ENCODE results near the gene MS4A10. TPM values are rescaled to one million over a fixed set of nuclear protein-coding genes. Genes with fewer than 3 reads are reported as not detected.

MS4A10 gene
- total RNA-seq, 1 donor from 2014 or later, result not detected

DNA sequence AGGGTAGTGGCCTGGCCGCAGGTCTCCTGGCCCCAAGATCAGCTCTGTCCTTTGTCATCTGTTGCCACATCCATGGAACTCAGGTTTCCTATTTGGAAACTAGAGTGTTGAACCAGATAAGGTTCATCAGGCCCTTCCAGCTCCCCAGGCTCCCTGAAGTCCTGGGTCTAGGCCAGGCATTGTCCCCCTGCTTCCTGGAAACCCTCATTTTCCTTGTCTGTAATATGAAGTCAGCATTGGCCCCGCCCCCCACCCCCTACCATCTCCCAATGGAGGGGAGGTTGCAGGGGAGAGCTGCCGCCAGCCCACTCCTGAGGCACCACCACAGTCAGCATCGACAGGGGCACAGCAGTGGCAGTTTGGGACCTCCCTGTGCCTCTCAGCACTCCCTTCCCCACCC, 9.0 kb upstream of the MS4A10 start:
- peak; percentile 50 for DNase-seq (ENCODE audit: low spot score)
- H3K27me3 Mint-ChIP-seq (ENCODE audit: low read depth), result peaks cover 8% of the 10 kb centered on the region
- H3K27ac Mint-ChIP-seq (ENCODE audit: unreplicated experiment), result peak overlapping the region; percentile 84
- no peak for TF ChIP-seq CTCF (IDR thresholded peaks at IDR 0.05)
- peaks cover 36% of the 10 kb centered on the region for H3K4me1 Mint-ChIP-seq (ENCODE audit: low read depth)
- H3K36me3 Mint-ChIP-seq (ENCODE audit: low read depth), result no peaks in the 10 kb centered on the region
- H3K9me3 Mint-ChIP-seq (ENCODE audit: low read depth), result no peaks in the 10 kb centered on the region
- no peak overlapping the region for H3K4me3 Mint-ChIP-seq (ENCODE audit: unreplicated experiment)

DNA sequence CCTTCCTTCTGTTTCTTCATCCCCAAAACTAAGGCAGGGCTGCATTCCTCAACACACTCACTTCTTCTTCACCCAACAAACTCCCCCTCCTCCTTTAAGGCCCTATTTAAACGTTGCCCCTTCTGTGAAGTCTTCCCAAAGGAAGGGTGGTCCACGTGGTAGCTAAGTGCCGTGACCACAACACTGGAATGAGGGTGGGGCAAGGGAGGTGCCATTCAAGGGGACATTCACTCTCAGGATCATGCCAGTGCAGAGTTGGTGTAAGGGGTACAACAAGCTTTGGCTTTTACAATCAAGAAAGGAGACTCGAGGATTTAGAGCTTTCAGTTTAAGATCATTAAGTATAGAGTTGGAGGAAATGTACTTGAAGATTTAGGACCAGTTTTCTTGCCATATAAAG, 8.0 kb upstream of the MS4A10 start:
- DNase-seq (ENCODE audit: low spot score), result peak; percentile 10
- peaks cover 33% of the 10 kb centered on the region for H3K4me1 Mint-ChIP-seq (ENCODE audit: low read depth)
- no peaks in the 10 kb centered on the region for H3K9me3 Mint-ChIP-seq (ENCODE audit: low read depth)
- H3K36me3 Mint-ChIP-seq (ENCODE audit: low read depth), result no peaks in the 10 kb centered on the region
- peak overlapping the region; percentile 90 for H3K27ac Mint-ChIP-seq (ENCODE audit: unreplicated experiment)
- TF ChIP-seq CTCF (IDR thresholded peaks at IDR 0.05), result no peak
- peaks cover 5% of the 10 kb centered on the region for H3K27me3 Mint-ChIP-seq (ENCODE audit: low read depth)
- no peak overlapping the region for H3K4me3 Mint-ChIP-seq (ENCODE audit: unreplicated experiment)

- H3K4me1 Mint-ChIP-seq (ENCODE audit: low read depth), result peaks cover 33% of the 10 kb centered on the region
- H3K36me3 Mint-ChIP-seq (ENCODE audit: low read depth), result no peaks in the 10 kb centered on the region
- DNase-seq (ENCODE audit: low spot score), result peak; percentile 18
- peaks cover 5% of the 10 kb centered on the region for H3K27me3 Mint-ChIP-seq (ENCODE audit: low read depth)
- H3K27ac Mint-ChIP-seq (ENCODE audit: unreplicated experiment), result peak overlapping the region; percentile 90
- no peak overlapping the region for H3K4me3 Mint-ChIP-seq (ENCODE audit: unreplicated experiment)
- no peaks in the 10 kb centered on the region for H3K9me3 Mint-ChIP-seq (ENCODE audit: low read depth)
- TF ChIP-seq CTCF (IDR thresholded peaks at IDR 0.05), result no peak
Observed at GRCh38 chr11:60777572-60777971, 7.6 kb upstream of the MS4A10 start.

- no peaks in the 10 kb centered on the region for H3K9me3 Mint-ChIP-seq (ENCODE audit: low read depth)
- no peaks in the 10 kb centered on the region for H3K27me3 Mint-ChIP-seq (ENCODE audit: low read depth)
- no peak overlapping the region for H3K27ac Mint-ChIP-seq (ENCODE audit: unreplicated experiment)
- H3K36me3 Mint-ChIP-seq (ENCODE audit: low read depth), result no peaks in the 10 kb centered on the region
- peak; percentile 18 for DNase-seq (ENCODE audit: low spot score)
- no peak for TF ChIP-seq CTCF (IDR thresholded peaks at IDR 0.05)
- H3K4me1 Mint-ChIP-seq (ENCODE audit: low read depth), result peaks cover 31% of the 10 kb centered on the region
- H3K4me3 Mint-ChIP-seq (ENCODE audit: unreplicated experiment), result no peak overlapping the region
Observed at GRCh38 chr11:60780065-60780464, 5.1 kb upstream of the MS4A10 start.

- no peak for DNase-seq (ENCODE audit: low spot score)
- Mint-ChIP-seq H3K4me3 (ENCODE audit: unreplicated experiment) (no peak overlapping the region), H3K9me3 (ENCODE audit: low read depth) (no peaks in the 10 kb centered on the region), H3K4me1 (ENCODE audit: low read depth) (peaks cover 31% of the 10 kb centered on the region), H3K36me3 (ENCODE audit: low read depth) (no peaks in the 10 kb centered on the region), H3K27ac (ENCODE audit: unreplicated experiment) (no peak overlapping the region), H3K27me3 (ENCODE audit: low read depth) (no peaks in the 10 kb centered on the region)
- no peak for TF ChIP-seq CTCF (IDR thresholded peaks at IDR 0.05)
Observed at GRCh38 chr11:60780774-60781173, 4.4 kb upstream of the MS4A10 start.

All from chondrocyte (in vitro differentiated cells).